Breast epithelium (tissue), 3 donors: ENCODE data around the gene AGAP1.

Experiments used
- POLR2A ChIP-seq: fragments of 450-650 bp; IDR thresholded peaks from one replicate; pipeline ENCODE4 v1.6.1; 2016; ENCODE audit warnings: antibody characterized with exemption, mild to moderate bottlenecking, moderate library complexity
- TF ChIP-seq, protein P1 (sequence below), 3 donors: fragments of 450-650 bp; IDR thresholded peaks; one replicate each; pipeline ENCODE4 v1.5.1; 2016 to 2017; ENCODE audit warnings: antibody characterized with exemption in 3 of 3, mild to moderate bottlenecking in 3 of 3, moderate library complexity in 3 of 3

GRCh38 chr2:235508371-235509160 lies 14.7 kb downstream of the AGAP1 start:
- TF ChIP-seq, protein P1, sequence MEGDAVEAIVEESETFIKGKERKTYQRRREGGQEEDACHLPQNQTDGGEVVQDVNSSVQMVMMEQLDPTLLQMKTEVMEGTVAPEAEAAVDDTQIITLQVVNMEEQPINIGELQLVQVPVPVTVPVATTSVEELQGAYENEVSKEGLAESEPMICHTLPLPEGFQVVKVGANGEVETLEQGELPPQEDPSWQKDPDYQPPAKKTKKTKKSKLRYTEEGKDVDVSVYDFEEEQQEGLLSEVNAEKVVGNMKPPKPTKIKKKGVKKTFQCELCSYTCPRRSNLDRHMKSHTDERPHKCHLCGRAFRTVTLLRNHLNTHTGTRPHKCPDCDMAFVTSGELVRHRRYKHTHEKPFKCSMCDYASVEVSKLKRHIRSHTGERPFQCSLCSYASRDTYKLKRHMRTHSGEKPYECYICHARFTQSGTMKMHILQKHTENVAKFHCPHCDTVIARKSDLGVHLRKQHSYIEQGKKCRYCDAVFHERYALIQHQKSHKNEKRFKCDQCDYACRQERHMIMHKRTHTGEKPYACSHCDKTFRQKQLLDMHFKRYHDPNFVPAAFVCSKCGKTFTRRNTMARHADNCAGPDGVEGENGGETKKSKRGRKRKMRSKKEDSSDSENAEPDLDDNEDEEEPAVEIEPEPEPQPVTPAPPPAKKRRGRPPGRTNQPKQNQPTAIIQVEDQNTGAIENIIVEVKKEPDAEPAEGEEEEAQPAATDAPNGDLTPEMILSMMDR (IDR thresholded peaks at IDR 0.05) = no peak
- TF ChIP-seq POLR2A = no peak
